Raji (cell line): ENCODE data around the gene DCPS.

ENCODE experiments used
- POLR2A ChIP-seq: IDR thresholded peaks from 2 replicates; pipeline ENCODE4 v1.6.1; 2011; ENCODE audit warnings: low read depth, low read length, control low read depth; ENCODE audit not compliant: insufficient read depth

Gene DCPS

DNA sequence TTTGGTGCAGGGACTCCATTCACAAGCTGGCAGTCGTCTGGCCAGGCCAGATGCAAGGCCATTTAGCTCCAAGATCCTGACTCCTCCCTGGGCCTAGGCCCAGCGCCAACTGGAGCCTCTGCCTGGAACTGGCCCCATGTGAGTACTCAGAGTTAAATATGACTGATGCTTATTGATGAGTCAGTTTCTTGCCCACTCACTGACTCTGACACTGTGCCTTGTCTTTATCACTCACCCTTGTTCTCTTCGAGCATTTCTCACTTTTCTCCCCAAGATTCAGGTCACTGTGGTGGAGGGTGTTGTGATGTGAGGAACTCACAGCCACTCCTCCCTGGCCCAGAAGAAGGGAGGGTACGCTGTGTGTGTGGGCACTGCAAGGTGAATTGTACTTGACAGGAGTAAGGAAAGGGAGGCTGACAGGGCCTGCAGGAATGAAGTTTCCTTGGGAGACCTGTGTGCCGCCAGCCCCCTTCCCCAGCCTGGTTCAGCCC is 28.4 kb downstream of the DCPS start:
- no peak for TF ChIP-seq POLR2A

DNA sequence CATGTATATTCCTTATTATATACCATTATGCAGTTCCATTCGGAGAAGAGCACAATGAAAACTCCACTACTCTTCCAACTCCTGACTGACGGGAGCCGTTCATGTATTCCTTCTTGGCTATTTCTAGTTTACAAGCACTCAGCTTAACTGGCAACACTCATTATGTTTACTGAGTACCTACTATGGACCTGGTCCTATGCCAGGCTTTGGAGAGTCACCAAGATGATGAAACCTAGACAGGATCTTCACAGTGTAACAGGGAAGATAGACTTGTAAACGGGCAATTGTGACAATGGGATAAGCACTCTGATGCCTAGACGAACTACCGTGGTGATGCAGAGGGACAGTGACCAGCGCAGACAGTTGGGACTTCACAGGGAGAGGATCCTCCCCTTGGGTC is 29.3 kb downstream of the DCPS start:
- no peak for TF ChIP-seq POLR2A

DNA sequence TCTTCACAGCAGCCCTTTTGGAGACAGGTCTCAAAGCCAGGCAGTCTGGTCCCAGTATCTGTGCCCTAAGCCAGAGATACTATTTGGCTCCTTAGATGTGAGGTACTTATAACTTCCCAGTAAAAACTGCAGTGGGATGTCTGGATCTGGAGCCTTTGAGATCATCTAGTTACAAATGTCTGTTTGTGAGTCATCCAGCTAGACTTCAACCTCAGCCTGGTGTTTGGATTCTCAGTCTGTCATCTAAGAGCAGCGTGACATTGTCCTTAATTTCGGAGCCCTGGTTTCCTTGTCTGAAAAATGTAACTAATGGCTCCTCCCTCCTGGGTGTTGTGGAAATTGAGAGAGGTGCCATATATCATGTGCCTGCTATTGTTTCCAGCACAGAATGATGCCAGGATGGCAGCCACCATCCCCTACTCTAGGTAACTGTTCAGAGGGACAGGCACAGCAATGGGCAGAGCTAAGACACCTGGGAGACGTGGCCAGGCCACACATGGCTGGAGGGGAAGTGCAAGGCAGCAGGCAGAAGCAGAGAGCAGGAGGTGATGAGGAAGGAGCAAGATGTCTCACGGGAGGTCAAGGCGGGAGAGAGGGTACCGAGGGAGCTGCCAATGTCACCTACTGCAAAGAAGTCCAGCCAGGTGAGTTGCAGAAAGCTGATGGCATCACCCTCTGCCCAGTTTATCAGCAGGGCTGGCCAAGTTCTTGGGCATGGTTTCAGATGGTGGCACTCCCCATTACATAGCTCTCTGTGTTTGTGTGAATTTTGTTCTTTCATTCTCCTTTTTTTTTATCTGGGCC is 31.0 kb downstream of the DCPS start:
- no peak for TF ChIP-seq POLR2A

DNA sequence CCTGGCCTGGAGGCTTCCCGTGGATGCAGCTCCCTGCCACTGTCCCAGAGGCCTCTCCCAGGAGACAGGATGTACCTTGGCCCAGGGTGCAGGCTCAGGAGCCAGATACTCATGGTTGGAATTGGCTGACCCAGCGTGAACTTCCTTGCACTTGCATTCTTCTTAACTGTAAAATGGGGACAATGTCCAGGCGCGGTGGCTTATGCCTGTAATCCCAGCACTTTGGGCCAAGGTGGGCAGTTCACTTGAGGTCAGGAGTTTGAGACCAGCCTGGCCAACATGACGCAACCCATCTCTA is 31.6 kb downstream of the DCPS start:
- no peak for TF ChIP-seq POLR2A

DNA sequence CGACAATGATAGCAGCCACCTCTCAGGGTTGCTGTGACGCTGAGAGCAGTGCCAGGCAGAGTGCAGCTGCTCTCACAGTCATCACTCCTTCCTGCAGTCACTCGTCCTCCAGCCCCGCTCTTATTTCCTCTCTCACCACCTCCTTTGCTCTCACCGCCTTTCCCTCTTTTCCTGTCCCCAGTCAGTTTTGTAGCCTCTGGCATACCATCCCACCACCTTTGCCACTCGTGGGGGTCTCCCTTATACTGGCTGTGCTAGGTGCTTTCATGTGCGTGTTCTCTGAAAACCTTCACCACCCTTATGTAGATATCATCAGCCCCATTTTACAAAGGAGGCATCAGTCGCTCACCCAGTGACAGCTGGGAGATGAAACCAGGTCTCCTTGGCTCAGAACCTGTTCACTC is 32.3 kb downstream of the DCPS start:
- TF ChIP-seq POLR2A = no peak

DNA sequence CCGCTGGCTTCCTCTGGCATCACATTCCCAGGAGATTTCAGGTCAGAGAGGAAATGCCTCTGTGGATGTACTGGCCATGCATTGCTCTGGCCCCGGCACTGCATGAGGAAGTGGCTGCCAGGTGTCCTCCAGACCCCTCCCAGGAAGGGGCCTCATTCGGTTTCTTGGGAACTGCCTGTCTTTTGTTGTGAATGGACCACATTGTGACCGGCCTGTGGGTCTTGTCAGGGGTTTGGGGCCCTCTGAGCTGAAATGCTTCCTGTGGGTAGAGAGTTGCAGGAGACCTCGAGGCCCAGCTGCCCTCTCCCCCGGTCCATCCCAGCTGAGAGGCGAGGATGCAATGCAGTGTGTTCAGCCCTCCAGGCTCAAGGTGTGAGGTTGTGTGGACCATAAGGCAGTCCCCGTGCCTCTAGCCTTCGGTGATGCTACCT is 32.8 kb downstream of the DCPS start:
- TF ChIP-seq POLR2A = no peak

DNA sequence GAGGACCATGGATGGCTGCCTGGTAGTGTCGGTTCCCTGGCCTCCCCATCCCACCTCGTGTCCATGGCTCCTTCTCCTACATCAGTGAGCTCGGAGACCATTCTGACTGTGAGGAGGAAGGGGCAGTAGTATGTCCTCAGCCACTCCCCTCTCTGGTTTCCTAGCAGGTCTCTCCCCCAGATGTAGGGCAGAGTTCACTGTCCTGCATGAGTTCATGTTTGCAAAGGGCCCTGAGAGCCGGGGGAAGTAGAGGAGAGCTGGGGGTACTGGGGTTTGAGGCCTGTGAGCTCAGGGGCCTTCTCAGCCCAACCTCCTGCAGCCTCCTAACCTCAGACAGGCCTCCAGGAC is 33.2 kb downstream of the DCPS start:
- no peak for TF ChIP-seq POLR2A

DNA sequence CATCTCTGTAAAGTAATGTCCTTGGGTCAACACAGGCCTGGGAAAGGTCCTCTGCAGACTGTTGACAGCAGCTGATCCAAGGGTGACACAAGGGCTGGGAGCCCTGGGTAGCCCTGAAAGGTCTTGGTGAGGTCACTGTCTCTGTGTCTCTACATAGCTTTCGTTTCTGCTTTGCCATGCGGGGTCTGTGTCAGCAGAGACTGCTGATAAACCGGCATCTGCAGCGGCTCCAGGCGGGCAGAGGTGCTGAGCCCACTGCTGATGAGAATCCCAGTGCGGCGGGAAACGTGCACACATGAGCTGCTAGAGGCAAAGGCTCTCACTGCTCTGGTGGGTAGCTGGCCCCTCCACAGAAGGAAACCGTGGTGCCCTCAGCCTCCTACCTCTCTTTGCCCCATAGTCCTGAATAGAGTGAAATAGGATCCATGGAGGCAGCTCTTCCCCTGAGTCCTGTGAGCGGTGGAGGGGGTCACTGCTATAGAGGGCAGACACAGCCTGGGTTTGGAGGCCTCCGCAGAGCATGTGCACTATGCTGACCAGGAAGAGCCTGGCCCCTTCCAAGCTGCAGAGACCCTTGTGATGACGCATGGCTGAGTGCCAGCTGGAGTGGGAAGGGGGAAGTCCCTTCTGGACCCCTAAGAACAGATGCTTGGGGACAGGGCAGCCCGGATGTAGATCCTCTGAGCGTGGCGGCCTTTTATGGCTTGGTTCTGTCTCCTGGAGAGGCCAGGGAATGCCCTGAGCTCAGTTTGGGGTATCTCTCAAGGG is 33.8 kb downstream of the DCPS start:
- no peak for TF ChIP-seq POLR2A

DNA sequence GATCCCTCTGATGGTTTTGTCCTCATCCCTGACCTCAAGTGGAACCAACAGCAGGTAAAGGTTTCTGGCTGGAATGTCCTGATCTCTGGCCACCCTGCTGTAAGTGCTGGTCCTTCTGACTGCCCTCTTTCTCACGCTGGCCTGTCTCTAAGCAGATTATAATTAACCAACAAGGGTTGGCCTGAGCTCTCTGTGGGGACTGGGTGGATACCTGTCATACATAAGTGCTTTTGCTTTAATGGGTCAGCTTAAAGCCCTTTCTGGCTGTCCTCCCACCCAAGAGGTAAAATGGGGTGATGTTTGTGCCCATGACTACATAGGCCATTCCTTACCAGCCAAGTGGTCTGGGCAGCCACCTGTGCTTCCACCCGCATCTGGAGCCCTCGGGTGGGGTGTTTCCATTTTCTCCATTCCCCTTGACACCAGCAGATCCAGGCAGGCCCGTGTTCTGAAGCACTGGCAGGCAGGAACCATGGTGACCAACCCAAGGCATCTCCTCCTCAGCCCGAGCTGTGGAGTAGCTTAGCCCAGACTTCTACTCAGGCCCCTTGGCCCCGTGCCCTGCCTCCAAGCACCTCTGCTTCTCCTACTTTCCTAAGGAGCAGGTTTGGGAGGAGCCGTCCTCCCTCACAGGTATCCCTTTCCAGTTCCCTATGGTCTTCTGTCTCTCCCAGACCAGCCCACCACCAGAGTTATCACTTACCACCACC is 34.6 kb downstream of the DCPS start:
- no peak for TF ChIP-seq POLR2A

DNA sequence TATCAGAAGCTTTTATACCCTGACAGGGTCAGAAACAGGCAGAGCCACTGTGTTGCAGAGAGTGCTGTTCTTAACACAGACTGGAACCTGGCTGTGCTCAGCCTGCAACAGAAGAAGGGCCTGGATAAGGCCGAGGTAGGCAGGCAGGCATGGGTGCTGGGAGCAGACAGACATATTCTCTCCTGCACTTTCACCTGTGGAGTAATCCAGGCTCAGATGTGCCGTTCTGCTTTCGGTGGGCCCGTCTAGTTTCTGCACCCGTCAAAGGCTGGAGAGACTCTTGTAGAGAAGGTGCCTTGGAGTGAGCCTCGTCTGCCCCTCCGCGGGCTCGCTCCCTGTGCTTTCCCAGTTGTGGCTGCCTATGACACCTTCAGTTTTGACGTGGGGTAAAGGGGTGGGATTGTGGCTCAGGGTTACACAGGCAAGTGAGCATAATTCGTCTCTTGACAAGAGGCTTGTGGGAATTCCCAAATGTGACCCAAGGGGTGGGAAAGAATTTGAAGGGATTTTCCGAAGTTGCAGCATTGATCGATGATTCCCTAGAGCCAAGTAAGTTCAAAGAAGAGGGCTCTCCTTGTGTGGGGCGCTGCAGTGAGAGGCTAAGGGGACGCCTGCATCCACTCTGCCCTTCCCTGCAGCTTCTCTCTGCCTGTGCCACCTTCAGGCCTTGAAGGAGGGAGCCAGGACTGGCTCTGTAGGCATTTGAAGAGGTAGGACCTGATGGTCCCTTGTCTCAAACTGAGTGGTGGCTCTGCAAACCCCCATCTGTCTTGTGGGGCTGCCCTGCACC is 35.4 kb downstream of the DCPS start:
- TF ChIP-seq POLR2A = no peak

DNA sequence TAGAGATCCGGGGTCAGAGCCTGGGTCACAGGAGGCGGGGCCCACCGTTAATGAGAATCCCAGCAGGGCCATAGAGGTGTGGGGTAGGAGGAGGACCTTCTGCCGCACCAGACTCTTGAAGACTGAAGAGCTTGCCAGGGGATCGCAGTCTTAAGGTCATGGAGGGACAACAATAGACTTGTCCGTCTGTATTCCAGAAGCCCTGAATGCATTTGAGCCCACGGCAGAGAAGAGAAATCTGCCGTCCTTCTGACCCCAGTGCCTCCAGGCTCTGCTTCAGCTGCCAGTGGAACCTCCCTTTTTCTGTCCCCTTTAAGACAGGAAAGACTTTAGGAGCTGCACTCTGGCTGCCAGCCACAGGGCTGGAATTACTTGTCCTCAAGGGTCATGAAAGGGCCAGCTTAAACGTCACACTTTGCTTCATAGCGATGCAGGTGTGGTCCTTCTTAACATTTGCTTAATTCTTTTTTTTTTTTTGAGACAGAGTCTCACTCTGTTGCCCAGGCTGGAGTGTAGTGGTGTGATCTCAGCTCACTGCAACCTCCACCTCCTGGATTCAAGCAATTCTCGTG is 36.1 kb downstream of the DCPS start:
- no peak for TF ChIP-seq POLR2A

DNA sequence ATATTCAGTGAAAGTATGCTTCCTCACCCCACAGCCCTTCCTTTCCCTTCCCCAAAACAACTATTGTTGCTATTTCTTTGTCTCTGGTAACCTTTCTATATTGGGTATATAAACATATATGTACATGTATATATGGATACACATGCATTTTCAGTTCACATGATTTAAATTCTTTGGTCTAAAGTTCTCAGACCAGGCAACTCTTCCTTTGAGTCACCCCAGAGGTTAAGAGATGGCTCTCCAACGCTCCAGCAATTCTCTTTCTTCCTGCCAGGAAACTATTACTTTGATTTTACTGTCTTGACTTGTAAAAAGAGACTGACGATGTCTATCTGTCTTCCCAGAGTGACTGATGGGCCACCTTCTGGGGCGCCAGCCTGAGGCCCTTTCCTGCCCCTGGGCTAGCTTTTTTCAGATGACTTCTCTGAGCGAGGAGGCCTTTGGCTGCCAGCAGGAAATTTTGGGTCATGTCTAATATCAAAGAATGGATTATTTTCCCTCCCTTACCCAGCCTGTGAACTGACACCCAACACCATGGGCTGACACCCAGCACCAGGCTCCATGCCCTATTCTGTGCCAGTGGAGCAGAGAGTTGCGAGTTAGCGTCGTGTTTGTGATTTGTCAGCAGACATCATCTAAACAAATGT is 37.2 kb downstream of the DCPS start:
- TF ChIP-seq POLR2A = no peak

DNA sequence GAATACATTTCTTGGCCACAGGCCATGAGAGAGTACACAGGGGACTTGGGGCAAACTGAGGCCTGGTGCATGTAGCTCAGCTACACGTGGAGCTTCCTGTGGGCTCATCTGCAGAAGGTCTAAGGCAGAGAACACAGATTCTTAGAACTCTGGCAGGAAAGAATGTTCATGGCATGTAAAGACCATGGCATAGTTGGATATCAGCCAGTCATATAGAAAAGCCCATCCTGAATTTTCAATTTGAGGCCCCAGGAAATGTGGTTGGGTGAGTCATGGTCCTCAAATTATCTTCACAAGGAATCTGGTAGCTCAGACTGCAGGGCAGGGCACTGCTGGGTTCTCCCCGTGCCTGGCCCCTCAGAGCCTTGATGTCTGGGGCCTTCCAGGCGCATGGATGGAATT is 37.9 kb downstream of the DCPS start:
- TF ChIP-seq POLR2A = no peak

DNA sequence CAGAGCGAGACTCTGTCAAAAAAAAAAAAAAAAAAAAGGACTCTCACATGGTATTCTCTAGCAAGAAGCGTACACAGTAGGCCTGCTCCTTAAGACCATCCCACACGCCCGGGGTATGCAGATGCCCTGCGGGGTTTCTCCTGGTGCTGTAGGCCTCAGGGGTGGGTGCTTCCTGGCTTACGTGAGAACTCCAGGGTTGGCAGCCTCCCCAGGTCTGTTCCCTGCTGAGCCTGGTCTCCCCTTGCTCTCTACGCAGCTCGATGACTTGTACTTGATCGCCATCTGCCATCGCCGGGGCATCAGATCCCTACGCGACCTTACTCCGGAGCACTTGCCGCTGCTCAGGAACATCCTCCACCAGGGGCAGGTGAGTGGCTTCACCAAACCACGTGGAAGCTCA is 39.2 kb downstream of the DCPS start:
- no peak for TF ChIP-seq POLR2A
